GM23338 (cell line): ENCODE data around the gene OR4K13. TPM values are rescaled to one million over a fixed set of nuclear protein-coding genes. Genes with fewer than 3 reads are reported as not detected.

ENCODE experiments used
- ATAC-seq: fragments of 200-7000 bp; cut with Tn5 transposase; 3 replicates; pipeline ENCODE4 v1.9.1; 2020
- DNase-seq: peaks from one replicate; pipeline ENCODE4 v3.0.0-alpha.2; 2015; ENCODE audit warnings: low spot score
- H2AFZ ChIP-seq: fragments of 200-600 bp; sonication (generic); 2 replicates; pipeline ENCODE4 v1.8.0; 2016; ENCODE audit warnings: antibody characterized with exemption, mild to moderate bottlenecking, moderate library complexity
- H3F3A ChIP-seq: fragments of 200-600 bp; sonication (generic); replicated peaks from 2 replicates; pipeline ENCODE4 v1.8.0; 2017; ENCODE audit warnings: antibody characterized with exemption, mixed run types, low read depth
- H3K27ac ChIP-seq: fragments of 200-600 bp; sonication (generic); 2 replicates; pipeline ENCODE4 v1.6.1; 2016; ENCODE audit warnings: low read depth
- H3K27me3 ChIP-seq: fragments of 200-600 bp; sonication (generic); 2 replicates; pipeline ENCODE4 v1.8.0; 2016; ENCODE audit warnings: mild to moderate bottlenecking, mixed run types, moderate library complexity; ENCODE audit not compliant: insufficient read depth
- H3K36me3 ChIP-seq: fragments of 200-600 bp; sonication (generic); 2 replicates; pipeline ENCODE4 v1.8.0; 2016; ENCODE audit warnings: mild to moderate bottlenecking; ENCODE audit not compliant: insufficient read depth
- H3K4me1 ChIP-seq: fragments of 200-600 bp; sonication (generic); 2 replicates; pipeline ENCODE4 v1.8.0; 2016; ENCODE audit warnings: mild to moderate bottlenecking, moderate library complexity; ENCODE audit not compliant: insufficient read depth
- H3K4me2 ChIP-seq: fragments of 200-600 bp; sonication (generic); 2 replicates; pipeline ENCODE4 v1.7.1; 2017; ENCODE audit warnings: mixed run types
- H3K4me3 ChIP-seq: fragments of 200-600 bp; sonication (generic); 2 replicates; pipeline ENCODE4 v1.6.1; 2016; ENCODE audit warnings: mixed run types
- H3K79me2 ChIP-seq: fragments of 200-600 bp; sonication (generic); replicated peaks from 2 replicates; pipeline ENCODE4 v1.8.0; 2017; ENCODE audit warnings: mild to moderate bottlenecking; ENCODE audit not compliant: insufficient read depth
- H3K9me2 ChIP-seq: fragments of 200-600 bp; sonication (generic); 2 replicates; pipeline ENCODE4 v1.8.0; 2017; ENCODE audit not compliant: insufficient read depth
- H4K20me1 ChIP-seq: fragments of 200-600 bp; sonication (generic); replicated peaks from 2 replicates; pipeline ENCODE4 v1.8.0; 2017; ENCODE audit warnings: mild to moderate bottlenecking; ENCODE audit not compliant: insufficient read depth
- H3K27ac Mint-ChIP-seq: 2 replicates; pipeline ENCODE4 v1.8.0; 2020; ENCODE audit warnings: inconsistent platforms, mild to moderate bottlenecking, moderate library complexity, mixed read lengths
- H3K27me3 Mint-ChIP-seq: 3 replicates; pipeline ENCODE4 v1.8.0; 2022; ENCODE audit warnings: low read depth, mild to moderate bottlenecking, moderate library complexity, mixed read lengths, inconsistent platforms; ENCODE audit not compliant: insufficient read depth, poor library complexity
- H3K36me3 Mint-ChIP-seq: 3 replicates; pipeline ENCODE4 v1.8.0; 2021; ENCODE audit warnings: low read depth, mild to moderate bottlenecking, inconsistent platforms, moderate library complexity, mixed read lengths
- H3K4me1 Mint-ChIP-seq: 3 replicates; pipeline ENCODE4 v1.8.0; 2020; ENCODE audit warnings: mild to moderate bottlenecking, inconsistent platforms, mixed read lengths
- H3K4me3 Mint-ChIP-seq: 3 replicates; pipeline ENCODE4 v1.8.0; 2021; ENCODE audit warnings: moderate library complexity, mild to moderate bottlenecking, inconsistent platforms, mixed read lengths
- H3K9me3 Mint-ChIP-seq: 3 replicates; pipeline ENCODE4 v1.8.0; 2020; ENCODE audit warnings: moderate library complexity, mild to moderate bottlenecking, inconsistent platforms, mixed read lengths
- CREB1 ChIP-seq: fragments of 250-450 bp; sonication (Bioruptor Pico); IDR thresholded peaks from 2 replicates; pipeline ENCODE4 v1.5.0; 2020; ENCODE audit warnings: low read depth, mild to moderate bottlenecking, moderate library complexity
- EZH2 ChIP-seq: fragments of 200-600 bp; sonication (generic); IDR thresholded peaks from one replicate; pipeline ENCODE4 v1.8.0; 2017; ENCODE audit warnings: antibody characterized with exemption, mild to moderate bottlenecking, low read depth; ENCODE audit not compliant: unreplicated experiment
- JUNB ChIP-seq: IDR thresholded peaks from one replicate; pipeline ENCODE4 v1.6.1; 2016; ENCODE audit warnings: antibody characterized with exemption; ENCODE audit not compliant: unreplicated experiment
- NANOG ChIP-seq: IDR thresholded peaks from 2 replicates; pipeline ENCODE4 v1.6.1; 2016; ENCODE audit warnings: antibody characterized with exemption, borderline replicate concordance
- POLR2AphosphoS5 ChIP-seq: IDR thresholded peaks from 2 replicates; pipeline ENCODE4 v1.6.1; 2016; ENCODE audit warnings: antibody characterized with exemption, low read depth
- REST ChIP-seq: IDR thresholded peaks from one replicate; pipeline ENCODE4 v1.6.1; 2018; ENCODE audit warnings: antibody characterized with exemption; ENCODE audit not compliant: unreplicated experiment
- ZNF114 ChIP-seq: fragments of 250-450 bp; sonication (Bioruptor Pico); IDR thresholded peaks from 2 replicates; pipeline ENCODE4 v1.5.0; 2020; ENCODE audit warnings: mild to moderate bottlenecking, moderate library complexity
- ZNF331 ChIP-seq: fragments of 250-450 bp; sonication (Bioruptor Pico); IDR thresholded peaks from 2 replicates; pipeline ENCODE4 v1.5.0; 2020; ENCODE audit warnings: low read depth, mild to moderate bottlenecking, moderate library complexity
- ZNF462 ChIP-seq: fragments of 250-450 bp; sonication (Bioruptor Pico); IDR thresholded peaks from 2 replicates; pipeline ENCODE4 v1.5.0; 2020; ENCODE audit warnings: mild to moderate bottlenecking, moderate library complexity
- polyA plus RNA-seq: library from polyadenylated mRNA; unstranded; fragments of >200 nt; fragmentation: Nextera tagmentation; extraction: Ambion mirVana; gene quantifications from 2 replicates; pipeline ENCODE4 v1.2.1, GENCODE V29; 2016
- total RNA-seq: library from RNA; depleted of rRNA; stranded (reverse); fragments of >200 nt; shearing (Covaris generic); gene quantifications from 2 replicates; pipeline ENCODE4 v1.2.3, GENCODE V29; 2014
- TF ChIP-seq, protein P1 (sequence below), 2 experiments: fragments of 200-600 bp in 1 of 2; sonication (generic) in 1 of 2; conservative IDR thresholded peaks; 2 replicates each; pipeline versions ENCODE4 v1.5.1 to v1.6.1; 2016 to 2017; ENCODE audit warnings: antibody characterized with exemption in 2 of 2, low read depth in 2 of 2, mild to moderate bottlenecking in 2 of 2, moderate library complexity in 1 of 2

OR4K13 gene
- total and polyA plus RNA-seq, 2 experiments from 2014 or later, result not detected

- no peak for TF ChIP-seq ZNF462 (CRISPR knock-in tag)
Observed at GRCh38 chr14:20001863-20002262, 34.0 kb downstream of the OR4K13 start, which contains the start of gene OR4Q2 (continued).

- Histone ChIP-seq H3K27ac (no peak overlapping the region), H3K36me3 (peaks cover 12% of the 10 kb centered on the region), H3K9me2 (no peaks in the 10 kb centered on the region), H3K4me2 (no peak overlapping the region), H3F3A (no peaks in the 10 kb centered on the region), H3K4me1 (no peaks in the 10 kb centered on the region), H4K20me1 (no peaks in the 10 kb centered on the region), H3K4me3 (no peak overlapping the region), H3K79me2 (no peaks in the 10 kb centered on the region), H2AFZ (no peak overlapping the region), H3K27me3 (no peaks in the 10 kb centered on the region)
- ATAC-seq, result no peak
- Mint-ChIP-seq H3K36me3 (peaks cover 23% of the 10 kb centered on the region; the same call in 1 of the 3 replicates), H3K9me3 (peaks cover 91% of the 10 kb centered on the region), H3K27ac (no peak overlapping the region), H3K4me3 (no peak overlapping the region), H3K27me3 (no peaks in the 10 kb centered on the region), H3K4me1 (no peaks in the 10 kb centered on the region)
- DNase-seq, result no peak
- TF ChIP-seq, protein P1, sequence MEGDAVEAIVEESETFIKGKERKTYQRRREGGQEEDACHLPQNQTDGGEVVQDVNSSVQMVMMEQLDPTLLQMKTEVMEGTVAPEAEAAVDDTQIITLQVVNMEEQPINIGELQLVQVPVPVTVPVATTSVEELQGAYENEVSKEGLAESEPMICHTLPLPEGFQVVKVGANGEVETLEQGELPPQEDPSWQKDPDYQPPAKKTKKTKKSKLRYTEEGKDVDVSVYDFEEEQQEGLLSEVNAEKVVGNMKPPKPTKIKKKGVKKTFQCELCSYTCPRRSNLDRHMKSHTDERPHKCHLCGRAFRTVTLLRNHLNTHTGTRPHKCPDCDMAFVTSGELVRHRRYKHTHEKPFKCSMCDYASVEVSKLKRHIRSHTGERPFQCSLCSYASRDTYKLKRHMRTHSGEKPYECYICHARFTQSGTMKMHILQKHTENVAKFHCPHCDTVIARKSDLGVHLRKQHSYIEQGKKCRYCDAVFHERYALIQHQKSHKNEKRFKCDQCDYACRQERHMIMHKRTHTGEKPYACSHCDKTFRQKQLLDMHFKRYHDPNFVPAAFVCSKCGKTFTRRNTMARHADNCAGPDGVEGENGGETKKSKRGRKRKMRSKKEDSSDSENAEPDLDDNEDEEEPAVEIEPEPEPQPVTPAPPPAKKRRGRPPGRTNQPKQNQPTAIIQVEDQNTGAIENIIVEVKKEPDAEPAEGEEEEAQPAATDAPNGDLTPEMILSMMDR (conservative IDR thresholded peaks at IDR 0.05; ENCODE audit: low read depth in 2 of 2), result no peak
- TF ChIP-seq NANOG (no peak), REST (no peak), JUNB (no peak), ZNF331 (CRISPR knock-in tag) (no peak), ZNF114 (CRISPR knock-in tag) (no peak), EZH2 (no peak), POLR2AphosphoS5 (no peak), CREB1 (no peak)
Observed at GRCh38 chr14:19993438-19993837, 42.4 kb downstream of the OR4K13 start.
